Activated T-helper 1 cell treated with Interleukin-2 at 50 U/mL for 16 hours (primary cell): ENCODE measurements around the gene NTF3.

Experiments used
- DNase-seq: peaks from one replicate; pipeline ENCODE4 v3.0.0-alpha.2; 2020; ENCODE audit warnings: low read depth

Gene NTF3

GRCh38 chr12:5488626-5488955, 56.7 kb downstream of the NTF3 start:
- no peak for DNase-seq

- DNase-seq = no peak
These were observed 57.1 kb downstream of the NTF3 start for GRCh38 chr12:5489017-5489416.

GRCh38 chr12:5489760-5490406, 58.0 kb downstream of the NTF3 start:
- no peak for DNase-seq

- no peak for DNase-seq
These were observed 60.7 kb downstream of the NTF3 start for GRCh38 chr12:5492562-5492961.

GRCh38 chr12:5493018-5493417, 61.1 kb downstream of the NTF3 start:
- no peak for DNase-seq

GRCh38 chr12:5494343-5494742, 62.4 kb downstream of the NTF3 start:
- no peak for DNase-seq

GRCh38 chr12:5497329-5498053, 65.6 kb downstream of the NTF3 start:
- DNase-seq = no peak

GRCh38 chr12:5498076-5498475, 66.2 kb downstream of the NTF3 start:
- no peak for DNase-seq

- DNase-seq = no peak
These were observed 66.9 kb downstream of the NTF3 start for GRCh38 chr12:5498806-5499205.

- DNase-seq = no peak
These were observed 67.8 kb downstream of the NTF3 start for GRCh38 chr12:5499566-5500330.

- DNase-seq = no peak
These were observed 68.4 kb downstream of the NTF3 start for GRCh38 chr12:5500331-5500659.

- no peak for DNase-seq
These were observed 71.9 kb downstream of the NTF3 start for GRCh38 chr12:5503774-5504173.

GRCh38 chr12:5505116-5505515, 73.2 kb downstream of the NTF3 start:
- no peak for DNase-seq

GRCh38 chr12:5505751-5506150, 73.8 kb downstream of the NTF3 start:
- DNase-seq = no peak

- no peak for DNase-seq
These were observed 74.4 kb downstream of the NTF3 start for GRCh38 chr12:5506295-5506694.

- DNase-seq = no peak
These were observed 74.9 kb downstream of the NTF3 start for GRCh38 chr12:5506821-5507231.

GRCh38 chr12:5507401-5507935, 75.6 kb downstream of the NTF3 start:
- DNase-seq = no peak

GRCh38 chr12:5507944-5508343, 76.0 kb downstream of the NTF3 start:
- no peak for DNase-seq

- no peak for DNase-seq
These were observed 77.2 kb downstream of the NTF3 start for GRCh38 chr12:5509102-5509501.

- DNase-seq = no peak
These were observed 77.6 kb downstream of the NTF3 start for GRCh38 chr12:5509557-5509956.

GRCh38 chr12:5510251-5510805, 78.4 kb downstream of the NTF3 start:
- no peak for DNase-seq

GRCh38 chr12:5511256-5511643, 79.3 kb downstream of the NTF3 start:
- DNase-seq = no peak
